GM12892 (cell line): Measurements from ENCODE around the gene SPATA12.

ENCODE experiments used
- POLR2A ChIP-seq: IDR thresholded peaks from 2 replicates; pipeline ENCODE4 v1.6.1; 2011; ENCODE audit warnings: low read depth, low read length, control low read depth
- TAF1 ChIP-seq: IDR thresholded peaks from 2 replicates; pipeline ENCODE4 v1.6.1; 2011; ENCODE audit warnings: low read depth, mild to moderate bottlenecking, control low read depth, low read length, borderline replicate concordance

- TF ChIP-seq POLR2A, result no peak
- TF ChIP-seq TAF1, result no peak
Observed at GRCh38 chr3:57112206-57112605, 51.7 kb downstream of the SPATA12 start.
